H9 (cell line): Measurements from ENCODE around the gene OPTC. TPM values are rescaled to one million over a fixed set of nuclear protein-coding genes. Genes with fewer than 3 reads are reported as not detected.

Source experiments
- DNase-seq: peaks from one replicate; pipeline ENCODE4 v3.0.0-alpha.2; 2017
- H2AFZ ChIP-seq: one replicate; pipeline ENCODE4 v1.6.1; 2013; ENCODE audit warnings: mild to moderate bottlenecking, low read length, control low read depth, moderate library complexity
- H2AK5ac ChIP-seq: 2 replicates; pipeline ENCODE4 v1.6.1; 2013; ENCODE audit warnings: low read length, control low read depth, mixed read lengths; ENCODE audit not compliant: insufficient read length
- H2BK120ac ChIP-seq: one replicate; pipeline ENCODE4 v1.6.1; 2013; ENCODE audit warnings: low read depth, mild to moderate bottlenecking, low read length, control low read depth, inconsistent platforms; ENCODE audit not compliant: poor library complexity, severe bottlenecking
- H2BK12ac ChIP-seq: 2 replicates; pipeline ENCODE4 v1.6.1; 2013; ENCODE audit warnings: low read length, control low read depth, mixed read lengths, low read depth; ENCODE audit not compliant: insufficient read length
- H2BK15ac ChIP-seq: 2 replicates; pipeline ENCODE4 v1.6.1; 2013; ENCODE audit warnings: low read depth, low read length, control low read depth
- H2BK20ac ChIP-seq: one replicate; pipeline ENCODE4 v1.6.1; 2013; ENCODE audit warnings: low read depth, mild to moderate bottlenecking, low read length, control low read depth, inconsistent platforms; ENCODE audit not compliant: poor library complexity, severe bottlenecking
- H2BK5ac ChIP-seq: 2 replicates; pipeline ENCODE4 v1.6.1; 2013; ENCODE audit warnings: low read length, control low read depth, mixed read lengths; ENCODE audit not compliant: insufficient read length
- H3K14ac ChIP-seq: 2 replicates; pipeline ENCODE4 v1.6.1; 2013; ENCODE audit warnings: low read length, control low read depth; ENCODE audit not compliant: insufficient read depth
- H3K18ac ChIP-seq: 2 replicates; pipeline ENCODE4 v1.6.1; 2013; ENCODE audit warnings: low read depth, mild to moderate bottlenecking, mixed read lengths, low read length, control low read depth; ENCODE audit not compliant: insufficient read length
- H3K23ac ChIP-seq: 2 replicates; pipeline ENCODE4 v1.6.1; 2013; ENCODE audit warnings: low read length, control low read depth, mixed read lengths, low read depth; ENCODE audit not compliant: insufficient read length
- H3K23me2 ChIP-seq: 2 replicates; pipeline ENCODE4 v1.6.1; 2013; ENCODE audit warnings: low read depth, mild to moderate bottlenecking, mixed read lengths, low read length, control low read depth; ENCODE audit not compliant: insufficient read length, poor library complexity, severe bottlenecking
- H3K27ac ChIP-seq: 2 replicates; pipeline ENCODE4 v1.5.1; 2013; ENCODE audit warnings: low read length, control low read depth, mixed read lengths, low read depth; ENCODE audit not compliant: insufficient read length
- H3K27me3 ChIP-seq: 2 replicates; pipeline ENCODE4 v1.6.1; 2013; ENCODE audit warnings: low read length, control low read depth, inconsistent platforms; ENCODE audit not compliant: insufficient read depth
- H3K4ac ChIP-seq: 2 replicates; pipeline ENCODE4 v1.6.1; 2013; ENCODE audit warnings: low read depth, mild to moderate bottlenecking, control low read depth, inconsistent platforms, low read length, moderate library complexity
- H3K4me1 ChIP-seq: 2 replicates; pipeline ENCODE4 v1.6.1; 2013; ENCODE audit warnings: low read length, control low read depth, inconsistent platforms; ENCODE audit not compliant: insufficient read depth
- H3K4me2 ChIP-seq: 2 replicates; pipeline ENCODE4 v1.6.1; 2013; ENCODE audit warnings: low read length, control low read depth, mixed read lengths; ENCODE audit not compliant: insufficient read length, insufficient read depth
- H3K56ac ChIP-seq: 2 replicates; pipeline ENCODE4 v1.6.1; 2013; ENCODE audit warnings: low read depth, mild to moderate bottlenecking, mixed read lengths, low read length, control low read depth; ENCODE audit not compliant: insufficient read length
- H3K79me1 ChIP-seq: 2 replicates; pipeline ENCODE4 v1.6.1; 2013; ENCODE audit warnings: low read depth, mild to moderate bottlenecking, moderate library complexity, low read length, control low read depth, inconsistent platforms; ENCODE audit not compliant: insufficient read depth, poor library complexity, severe bottlenecking
- H3K79me2 ChIP-seq: 2 replicates; pipeline ENCODE4 v1.6.1; 2013; ENCODE audit warnings: low read length, control low read depth, inconsistent platforms; ENCODE audit not compliant: insufficient read depth
- H3K9ac ChIP-seq: 2 replicates; pipeline ENCODE4 v1.6.1; 2013; ENCODE audit warnings: low read length, control low read depth, mixed read lengths; ENCODE audit not compliant: insufficient read length; ENCODE audit errors: extremely low read depth
- H3K9me3 ChIP-seq: one replicate; pipeline ENCODE4 v1.6.1; 2013; ENCODE audit warnings: low read depth, low read length, inconsistent platforms; ENCODE audit not compliant: control insufficient read depth
- H3T11ph ChIP-seq: one replicate; pipeline ENCODE4 v1.6.1; 2013; ENCODE audit warnings: mild to moderate bottlenecking, low read length, control low read depth, inconsistent platforms
- H4K20me1 ChIP-seq: one replicate; pipeline ENCODE4 v1.6.1; 2013; ENCODE audit not compliant: control insufficient read depth, insufficient read length, insufficient read depth
- H4K5ac ChIP-seq: 2 replicates; pipeline ENCODE4 v1.6.1; 2013; ENCODE audit warnings: low read depth, mild to moderate bottlenecking, mixed read lengths, low read length, control low read depth; ENCODE audit not compliant: insufficient read length
- H4K8ac ChIP-seq: replicated peaks from 2 replicates; pipeline ENCODE4 v1.6.1; 2013; ENCODE audit warnings: low read length, control low read depth, mixed read lengths, low read depth; ENCODE audit not compliant: insufficient read length
- H4K91ac ChIP-seq: 2 replicates; pipeline ENCODE4 v1.6.1; 2013; ENCODE audit warnings: low read depth, mild to moderate bottlenecking, moderate library complexity, mixed read lengths, low read length, control low read depth; ENCODE audit not compliant: insufficient read length
- H3K27ac Mint-ChIP-seq, 3 experiments: 2 replicates in 2 of 3; 3 replicates in 1 of 3; pipeline ENCODE4 v1.8.0; 2020 to 2021; ENCODE audit warnings: mixed read lengths in 3 of 3, mild to moderate bottlenecking in 1 of 3, moderate library complexity in 1 of 3
- H3K27me3 Mint-ChIP-seq: 2 replicates; pipeline ENCODE4 v1.8.0; 2021; ENCODE audit warnings: low read depth, mild to moderate bottlenecking, moderate library complexity, mixed read lengths
- H3K36me3 Mint-ChIP-seq, 3 experiments: 2 replicates in 2 of 3; 3 replicates in 1 of 3; pipeline ENCODE4 v1.8.0; 2020 to 2021; ENCODE audit warnings: low read depth in 3 of 3, mixed read lengths in 3 of 3; ENCODE audit not compliant: insufficient read depth in 1 of 3
- H3K4me1 Mint-ChIP-seq, 2 experiments: 2 replicates each; pipeline ENCODE4 v1.8.0; 2020; ENCODE audit warnings: mixed read lengths in 2 of 2
- H3K4me3 Mint-ChIP-seq, 2 experiments: 2 replicates in 1 of 2; 3 replicates in 1 of 2; pipeline ENCODE4 v1.8.0; 2020 to 2021; ENCODE audit warnings: mild to moderate bottlenecking in 2 of 2, mixed read lengths in 2 of 2, moderate library complexity in 1 of 2
- H3K9me3 Mint-ChIP-seq, 2 experiments: 2 replicates in 1 of 2; 3 replicates in 1 of 2; pipeline ENCODE4 v1.8.0; 2020; ENCODE audit warnings: mild to moderate bottlenecking in 2 of 2, mixed read lengths in 2 of 2, moderate library complexity in 1 of 2
- CTCF ChIP-seq: fragments of 200-600 bp; sonication (generic); conservative IDR thresholded peaks from 3 replicates; pipeline ENCODE4 v1.8.0; 2021; ENCODE audit warnings: antibody characterized with exemption, mild to moderate bottlenecking
- WGBS: extraction: QIAGEN DNeasy Blood & Tissue Kit; methylation state at CpG from one replicate; pipeline ENCODE4 v1.1.7; 2013; ENCODE audit warnings: missing lambda C conversion rate, low lambda C conversion rate, mixed read lengths; ENCODE audit not compliant: insufficient read length; ENCODE audit errors: extremely low coverage; 5-methylcytosine and 5-hydroxymethylcytosine counted together
- total RNA-seq: library from RNA; stranded (reverse); gene quantifications from 2 replicates; pipeline ENCODE4 v1.2.1, GENCODE V29; 2021

OPTC gene
- total RNA-seq, 1 experiment from 2014 or later = 1.1 TPM

GRCh38 chr1:203479646-203480045, 14.3 kb upstream of the OPTC start:
- Mint-ChIP-seq H3K27me3 (peaks cover 12% of the 10 kb centered on the region), H3K9me3 (no peaks in the 10 kb centered on the region), H3K4me3 (no peak overlapping the region), H3K4me1 (peaks cover 22 to 27% of the 10 kb centered on the region in 2 experiments), H3K27ac (no peak overlapping the region), H3K36me3 (no peaks in the 10 kb centered on the region)
- Histone ChIP-seq H3K27ac (no peak overlapping the region), H2BK12ac (no peak overlapping the region), H2AK5ac (no peak overlapping the region), H4K20me1 (no peaks in the 10 kb centered on the region), H3K4me2 (no peak overlapping the region), H3K14ac (no peak overlapping the region), H3K9ac (no peak overlapping the region), H3T11ph (no peak overlapping the region), H4K91ac (no peak overlapping the region), H2BK20ac (no peak overlapping the region), H2BK5ac (no peak overlapping the region), H3K4me1 (peaks cover 3% of the 10 kb centered on the region; the same call in 1 of the 2 replicates), H2BK120ac (no peak overlapping the region), H3K9me3 (no peaks in the 10 kb centered on the region), H4K5ac (no peak overlapping the region), H3K27me3 (no peaks in the 10 kb centered on the region), H2BK15ac (no peak overlapping the region), H3K79me2 (no peaks in the 10 kb centered on the region), H4K8ac (no peak overlapping the region), H3K79me1 (no peaks in the 10 kb centered on the region), H3K4ac (no peak overlapping the region), H3K56ac (no peak overlapping the region), H3K23ac (no peak overlapping the region), H2AFZ (no peak overlapping the region), H3K23me2 (no peaks in the 10 kb centered on the region), H3K18ac (no peak overlapping the region)
- no peak for TF ChIP-seq CTCF
- no CpG with 5 or more reads among the region's 2 CpGs for WGBS
- no peak for DNase-seq
